K562 (cell line): ENCODE data around the gene WDR90. TPM values are rescaled to one million over a fixed set of nuclear protein-coding genes. Genes with fewer than 3 reads are reported as not detected.

Experiments used
- ATAC-seq: fragments of 200-7000 bp; cut with Tn5 transposase; 3 replicates; pipeline ENCODE4 v1.9.1; 2020; ENCODE audit warnings: moderate library complexity
- BruUV-seq: library from RNA; stranded (reverse); fragments of 400-500 nt; replicated peaks from 2 replicates; lab custom pipeline; 2021; lab: Mats Ljungman, UMichigan
- CTCF ChIA-PET: fragments of 300-600 bp; formaldehyde crosslinking; extraction: SDS; loops from one replicate; lab custom pipeline; 2021; ENCODE audit warnings: low intra/inter-chr PET ratio; lab: Yijun Ruan, JAX
- POLR2A ChIA-PET: fragments of 300-600, 350-650 bp; sonication (Branson Sonifier 250); formaldehyde crosslinking; extraction: SDS; loops from one replicate; lab custom pipeline; 2021; ENCODE audit warnings: antibody characterized with exemption, inconsistent platforms; lab: Yijun Ruan, JAX
- DNase-seq, 4 experiments: peaks; one replicate each; pipeline versions ENCODE4 v3.0.0 to v3.0.0-alpha.2; 2011 to 2018; ENCODE audit warnings: low spot score in 3 of 4, mixed read lengths in 3 of 4; ENCODE audit errors: extremely low read depth in 1 of 4
- FAIRE-seq: peaks from 2 replicates; lab custom pipeline; 2011; peaks lifted over from hg19 to GRCh38; lab: Jason Lieb, UNC
- H2AFZ ChIP-seq: 2 replicates; pipeline ENCODE4 v1.6.0; 2011; ENCODE audit warnings: low read depth, low read length, control low read depth, inconsistent platforms
- H3K27ac ChIP-seq: fragments of 200-600 bp; 3 replicates; pipeline ENCODE4 v1.8.0; 2011; ENCODE audit warnings: low read depth, mild to moderate bottlenecking, control low read depth, inconsistent platforms, low read length, moderate library complexity, mixed read lengths; ENCODE audit errors: extremely low read depth
- H3K27me3 ChIP-seq, 2 experiments: fragments of 300-600 bp in 1 of 2; 2 replicates in 1 of 2; 3 replicates in 1 of 2; pipeline versions ENCODE4 v1.6.0 to v1.8.0; 2011; ENCODE audit warnings: inconsistent platforms in 2 of 2, low read length in 2 of 2, mild to moderate bottlenecking in 1 of 2, mixed read lengths in 1 of 2, moderate library complexity in 1 of 2; ENCODE audit not compliant: control insufficient read depth in 2 of 2, insufficient read depth in 2 of 2
- H3K36me3 ChIP-seq: fragments of 300-600 bp; 3 replicates; pipeline ENCODE4 v1.8.0; 2011; ENCODE audit warnings: mild to moderate bottlenecking, low read length, inconsistent platforms; ENCODE audit not compliant: control insufficient read depth, insufficient read depth
- H3K4me1 ChIP-seq, 2 experiments: fragments of 200-600 bp in 1 of 2; replicated peaks in 1 of 2; 2 replicates in 1 of 2; 3 replicates in 1 of 2; pipeline versions ENCODE4 v1.5.1 to v1.8.0; 2011; ENCODE audit warnings: inconsistent platforms in 2 of 2, low read length in 2 of 2, mild to moderate bottlenecking in 1 of 2, mixed read lengths in 1 of 2, moderate library complexity in 1 of 2; ENCODE audit not compliant: control insufficient read depth in 2 of 2, insufficient read depth in 2 of 2
- H3K4me2 ChIP-seq: 2 replicates; pipeline ENCODE4 v1.6.1; 2011; ENCODE audit warnings: low read length, control low read depth, inconsistent platforms, mixed read lengths; ENCODE audit not compliant: insufficient read depth
- H3K4me3 ChIP-seq: fragments of 200-600 bp; sonication (generic), shearing (Covaris generic); 2 replicates; pipeline ENCODE4 v1.5.1; 2016; ENCODE audit warnings: control low read depth, inconsistent platforms
- H3K79me2 ChIP-seq: fragments of 200-600 bp; 3 replicates; pipeline ENCODE4 v1.8.0; 2011; ENCODE audit warnings: low read length, inconsistent platforms; ENCODE audit not compliant: control insufficient read depth, insufficient read depth
- H3K9ac ChIP-seq, 2 experiments: 2 replicates each; pipeline versions ENCODE4 v1.6.0 to v1.6.1; 2011; ENCODE audit warnings: low read depth in 2 of 2, low read length in 2 of 2, control low read depth in 1 of 2, inconsistent platforms in 1 of 2, mild to moderate bottlenecking in 1 of 2, mixed read lengths in 1 of 2; ENCODE audit not compliant: insufficient read depth in 1 of 2
- H3K9me1 ChIP-seq: one replicate; pipeline ENCODE4 v1.6.0; 2011; ENCODE audit warnings: inconsistent platforms, mild to moderate bottlenecking, low read length, moderate library complexity; ENCODE audit not compliant: control insufficient read depth, insufficient read depth
- H3K9me3 ChIP-seq: replicated peaks from 2 replicates; pipeline ENCODE4 v1.5.1; 2011; ENCODE audit warnings: low read depth, low read length, inconsistent platforms; ENCODE audit not compliant: control insufficient read depth, insufficient read depth
- H4K20me1 ChIP-seq: replicated peaks from 2 replicates; pipeline ENCODE4 v1.6.1; 2011; ENCODE audit warnings: low read length, inconsistent platforms, mixed read lengths; ENCODE audit not compliant: control insufficient read depth, insufficient read depth
- EZH2 ChIP-seq: IDR thresholded peaks from 2 replicates; pipeline ENCODE4 v1.6.1; 2012; ENCODE audit warnings: low read depth, mild to moderate bottlenecking, inconsistent platforms, low read length, borderline replicate concordance
- PCBP2 ChIP-seq: fragments of 200-400 bp; formaldehyde crosslinking; IDR thresholded peaks from 2 replicates; pipeline ENCODE4 v1.6.1; 2018; ENCODE audit warnings: low read length, low read depth, mild to moderate bottlenecking, moderate library complexity; ENCODE audit not compliant: poor library complexity, severe bottlenecking
- ZFPM2 ChIP-seq: fragments of 250-450 bp; sonication (Bioruptor Pico); IDR thresholded peaks from 2 replicates; pipeline ENCODE4 v1.5.1; 2022; ENCODE audit warnings: mild to moderate bottlenecking
- ZNF274 ChIP-seq: IDR thresholded peaks from 2 replicates; pipeline ENCODE4 v1.6.1; 2011; ENCODE audit warnings: low read depth, mild to moderate bottlenecking, low read length, moderate library complexity, borderline replicate concordance
- WGBS: fragments of 100-300 bp; shearing (Covaris generic); methylation state at CpG from one replicate; pipeline ENCODE4 v1.1.6; 2016; ENCODE audit warnings: low coverage, mixed read lengths; ENCODE audit not compliant: insufficient coverage; ENCODE audit errors: missing lambda C conversion rate; 5-methylcytosine and 5-hydroxymethylcytosine counted together
- in situ Hi-C: fragments of 300-500 bp; cut with MboI; formaldehyde crosslinking; loops from 4 replicates; pipeline ENCODE4 v1.15.0; 2018; ENCODE audit warnings: inconsistent platforms, mixed read lengths
- intact Hi-C: fragments of 100-400 bp; cut with micrococcal nuclease; formaldehyde crosslinking; loops from 2 replicates; pipeline ENCODE4 v1.14.2; 2022
- polyA plus RNA-seq, 8 experiments: library from polyadenylated mRNA; depleted of rRNA in 4 of 8; stranded (reverse) in 5 of 8; unstranded in 3 of 8; fragments of >200 nt; fragmentation: Nextera tagmentation in 2 of 8; fragmentation: Illumina TruSeq in 1 of 8; extraction: Ambion mirVana in 2 of 8; extraction: Trizol in 1 of 8; gene quantifications; 2 replicates each; pipeline versions ENCODE4 v1.2.1 to v1.2.3, GENCODE V29; 2011 to 2014; ENCODE audit warnings: inconsistent platforms in 1 of 8, missing spikeins in 1 of 8
- total RNA-seq, 7 experiments: library from RNA; depleted of rRNA in 6 of 7; stranded (reverse); fragments of >200 nt in 6 of 7; fragmentation: Illumina TruSeq in 2 of 7; extraction: Trizol in 2 of 7; gene quantifications; 2 replicates each; pipeline versions ENCODE4 v1.2.1 to v1.2.3, GENCODE V29; 2011 to 2021; ENCODE audit warnings: low replicate concordance in 1 of 7
- TF ChIP-seq, protein P1 (sequence below): fragments of 450-650 bp; IDR thresholded peaks from 2 replicates; pipeline ENCODE4 v1.7.0; 2016; ENCODE audit warnings: borderline replicate concordance
- TF ChIP-seq, protein P2 (sequence below): fragments of 450-650 bp; IDR thresholded peaks from 2 replicates; pipeline ENCODE4 v1.6.1; 2017; ENCODE audit warnings: mild to moderate bottlenecking, moderate library complexity
- TF ChIP-seq, protein P3 (sequence below): fragments of 250-450 bp; sonication (Bioruptor Pico); IDR thresholded peaks from 2 replicates; pipeline ENCODE4 v1.5.0; 2021; ENCODE audit warnings: mild to moderate bottlenecking, borderline replicate concordance

WDR90 gene
- total and polyA plus RNA-seq, 9 of the 15 experiments (the other 6 are each of a cell fraction or from before 2014, with no cell fraction given) = 0.44 to 12.6 (median 3.3) TPM

DNA sequence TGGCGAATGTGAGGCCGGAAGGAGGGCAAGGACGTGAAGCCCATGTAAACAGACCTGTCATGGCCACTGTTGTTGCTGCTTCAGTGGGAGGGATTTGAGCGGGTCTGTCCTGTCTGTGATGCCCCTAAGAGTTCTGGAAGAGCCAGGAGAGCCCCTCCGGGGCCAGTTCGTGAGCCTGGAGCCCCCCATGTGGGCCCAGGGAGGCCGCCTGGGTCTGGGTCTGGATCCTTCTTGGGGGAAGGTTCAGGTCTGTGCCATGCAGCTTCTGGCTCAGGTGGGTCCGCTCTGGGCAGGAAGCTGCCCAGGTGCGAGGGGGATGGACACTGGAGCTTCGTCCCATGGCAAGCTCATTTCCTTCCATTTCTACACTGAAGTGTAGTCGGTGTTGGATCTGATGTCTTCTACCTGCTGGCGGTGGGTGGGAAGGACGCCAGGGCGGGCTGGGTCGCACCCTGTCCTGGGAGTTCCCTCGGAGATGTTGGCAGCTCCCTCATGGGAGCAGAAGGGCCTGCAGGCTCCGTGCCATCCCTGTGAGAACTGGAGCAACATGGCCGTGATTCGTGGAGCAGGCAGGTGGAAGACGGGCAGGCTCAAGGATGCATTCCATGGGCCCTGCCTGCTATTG is 29.6 kb upstream of the WDR90 start (continued):
- TF ChIP-seq, protein P1, sequence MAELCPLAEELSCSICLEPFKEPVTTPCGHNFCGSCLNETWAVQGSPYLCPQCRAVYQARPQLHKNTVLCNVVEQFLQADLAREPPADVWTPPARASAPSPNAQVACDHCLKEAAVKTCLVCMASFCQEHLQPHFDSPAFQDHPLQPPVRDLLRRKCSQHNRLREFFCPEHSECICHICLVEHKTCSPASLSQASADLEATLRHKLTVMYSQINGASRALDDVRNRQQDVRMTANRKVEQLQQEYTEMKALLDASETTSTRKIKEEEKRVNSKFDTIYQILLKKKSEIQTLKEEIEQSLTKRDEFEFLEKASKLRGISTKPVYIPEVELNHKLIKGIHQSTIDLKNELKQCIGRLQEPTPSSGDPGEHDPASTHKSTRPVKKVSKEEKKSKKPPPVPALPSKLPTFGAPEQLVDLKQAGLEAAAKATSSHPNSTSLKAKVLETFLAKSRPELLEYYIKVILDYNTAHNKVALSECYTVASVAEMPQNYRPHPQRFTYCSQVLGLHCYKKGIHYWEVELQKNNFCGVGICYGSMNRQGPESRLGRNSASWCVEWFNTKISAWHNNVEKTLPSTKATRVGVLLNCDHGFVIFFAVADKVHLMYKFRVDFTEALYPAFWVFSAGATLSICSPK = no peak

DNA sequence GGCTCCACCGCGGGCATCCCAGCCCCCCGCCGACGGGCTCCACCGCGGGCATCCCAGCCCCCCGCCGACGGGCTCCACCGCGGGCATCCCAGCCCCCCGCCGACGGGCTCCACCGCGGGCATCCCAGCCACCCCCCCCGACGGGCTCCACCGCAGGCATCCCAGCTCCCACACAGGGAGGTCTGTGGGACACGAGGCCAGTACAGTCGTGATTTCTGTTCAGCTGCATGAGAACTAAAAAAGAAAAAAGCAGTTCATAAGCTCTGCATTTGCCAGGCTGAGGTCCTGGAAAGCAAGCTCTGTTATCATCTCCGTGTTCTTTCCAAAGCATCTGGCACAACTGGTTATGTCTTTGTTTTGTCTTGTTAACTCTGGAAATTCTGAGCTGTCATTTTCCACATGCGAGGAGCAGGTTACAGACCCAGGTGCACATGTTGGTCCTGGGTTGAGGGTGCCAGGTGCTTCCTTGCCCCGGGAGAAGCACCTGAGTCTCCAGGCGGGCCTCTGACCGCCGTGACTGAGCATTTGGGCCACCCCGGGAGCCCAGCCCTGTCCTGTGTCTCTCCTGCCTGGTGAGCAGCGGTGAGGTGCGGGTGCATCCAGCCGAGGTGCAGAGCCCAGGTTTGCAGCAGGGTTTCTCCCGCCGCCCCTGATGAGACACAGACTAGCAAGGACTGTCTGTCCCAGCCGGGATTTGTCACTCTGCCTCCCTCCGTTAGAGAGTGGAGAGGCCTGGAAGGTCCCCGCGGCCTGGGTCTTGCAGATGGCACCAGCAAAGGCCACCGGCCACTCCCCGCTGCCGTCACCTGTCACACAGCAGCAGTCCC is 28.3 kb upstream of the WDR90 start:
- Histone ChIP-seq H3K79me2 (peaks cover 20% of the 10 kb centered on the region; the same call in 2 of the 3 replicates), H3K27ac (no peak overlapping the region), H3K4me2 (no peak overlapping the region), H3K9me1 (no peaks in the 10 kb centered on the region), H4K20me1 (no peaks in the 10 kb centered on the region), H3K27me3 (no peaks in the 10 kb centered on the region), H3K36me3 (peaks cover 4% of the 10 kb centered on the region; the same call in 1 of the 3 replicates), H3K9me3 (no peaks in the 10 kb centered on the region), H3K4me3 (no peak overlapping the region), H3K4me1 (peaks cover 21 to 65% of the 10 kb centered on the region in 2 experiments), H2AFZ (no peak overlapping the region), H3K9ac (peak overlapping the region in 1 of 2 experiments; percentile 93; a peak in 2 of 4 replicates)
- 83% methylated on average over 17 of the region's 41 CpGs for WGBS
- in situ Hi-C loops = no loop called here
- ChIA-PET POLR2A (interaction anchor here (0.6 to 1.3 kb wide), 4 partner anchors 10 to 229 kb away, joined by 3 to 7 read pairs (median 4); no protein-coding TSS in a partner anchor), CTCF (no interaction called here)
- no TSS peak for BruUV-seq
- DNase-seq = no peak
- FAIRE-seq = no peak
- ATAC-seq = no peak
- intact Hi-C loops = no loop called here
- TF ChIP-seq, protein P2, sequence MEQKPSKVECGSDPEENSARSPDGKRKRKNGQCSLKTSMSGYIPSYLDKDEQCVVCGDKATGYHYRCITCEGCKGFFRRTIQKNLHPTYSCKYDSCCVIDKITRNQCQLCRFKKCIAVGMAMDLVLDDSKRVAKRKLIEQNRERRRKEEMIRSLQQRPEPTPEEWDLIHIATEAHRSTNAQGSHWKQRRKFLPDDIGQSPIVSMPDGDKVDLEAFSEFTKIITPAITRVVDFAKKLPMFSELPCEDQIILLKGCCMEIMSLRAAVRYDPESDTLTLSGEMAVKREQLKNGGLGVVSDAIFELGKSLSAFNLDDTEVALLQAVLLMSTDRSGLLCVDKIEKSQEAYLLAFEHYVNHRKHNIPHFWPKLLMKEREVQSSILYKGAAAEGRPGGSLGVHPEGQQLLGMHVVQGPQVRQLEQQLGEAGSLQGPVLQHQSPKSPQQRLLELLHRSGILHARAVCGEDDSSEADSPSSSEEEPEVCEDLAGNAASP = no peak
- TF ChIP-seq, protein P3, sequence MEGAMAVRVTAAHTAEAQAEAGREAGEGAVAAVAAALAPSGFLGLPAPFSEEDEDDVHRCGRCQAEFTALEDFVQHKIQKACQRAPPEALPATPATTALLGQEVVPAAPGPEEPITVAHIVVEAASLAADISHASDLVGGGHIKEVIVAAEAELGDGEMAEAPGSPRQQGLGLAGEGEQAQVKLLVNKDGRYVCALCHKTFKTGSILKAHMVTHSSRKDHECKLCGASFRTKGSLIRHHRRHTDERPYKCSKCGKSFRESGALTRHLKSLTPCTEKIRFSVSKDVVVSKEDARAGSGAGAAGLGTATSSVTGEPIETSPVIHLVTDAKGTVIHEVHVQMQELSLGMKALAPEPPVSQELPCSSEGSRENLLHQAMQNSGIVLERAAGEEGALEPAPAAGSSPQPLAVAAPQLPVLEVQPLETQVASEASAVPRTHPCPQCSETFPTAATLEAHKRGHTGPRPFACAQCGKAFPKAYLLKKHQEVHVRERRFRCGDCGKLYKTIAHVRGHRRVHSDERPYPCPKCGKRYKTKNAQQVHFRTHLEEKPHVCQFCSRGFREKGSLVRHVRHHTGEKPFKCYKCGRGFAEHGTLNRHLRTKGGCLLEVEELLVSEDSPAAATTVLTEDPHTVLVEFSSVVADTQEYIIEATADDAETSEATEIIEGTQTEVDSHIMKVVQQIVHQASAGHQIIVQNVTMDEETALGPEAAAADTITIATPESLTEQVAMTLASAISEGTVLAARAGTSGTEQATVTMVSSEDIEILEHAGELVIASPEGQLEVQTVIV (CRISPR knock-in tag) = no peak
- TF ChIP-seq EZH2 = no peak
- TF ChIP-seq PCBP2 = no peak
- no peak for TF ChIP-seq ZNF274
- no peak for TF ChIP-seq ZFPM2 (CRISPR knock-in tag)
